ENCODE results near the gene KCNH2.

- TF ChIP-seq, protein P1, sequence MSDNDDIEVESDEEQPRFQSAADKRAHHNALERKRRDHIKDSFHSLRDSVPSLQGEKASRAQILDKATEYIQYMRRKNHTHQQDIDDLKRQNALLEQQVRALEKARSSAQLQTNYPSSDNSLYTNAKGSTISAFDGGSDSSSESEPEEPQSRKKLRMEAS (IDR thresholded peaks at IDR 0.05; ENCODE audit: low read depth, low read length) = no peak
- TF ChIP-seq CTCF (IDR thresholded peaks at IDR 0.05; ENCODE audit: low read depth, low read length) (no peak), POLR2A (IDR thresholded peaks at IDR 0.05; ENCODE audit: extremely low read depth, insufficient read length) (no peak)
Measured at GRCh38 chr7:150903606-150904005, 74.5 kb downstream of the KCNH2 start.
